PC-9 (cell line): Measurements from ENCODE around the gene GMIP. TPM values are rescaled to one million over a fixed set of nuclear protein-coding genes. Genes with fewer than 3 reads are reported as not detected.
A peak's percentile ranks its signal among the peaks of the same experiment; 100 is the strongest.
"Not testable (repeated sequence)": the region's sequence is repeated elsewhere in the genome, so short reads cannot be mapped to it uniquely, and the experiment has no call there.

ENCODE experiments used
- BruUV-seq: library from RNA; stranded (reverse); fragments of 400-500 nt; replicated peaks from 2 replicates; lab custom pipeline; 2021; lab: Mats Ljungman, UMichigan
- CTCF ChIA-PET: fragments of 300-600 bp; sonication (Branson Sonifier 250); formaldehyde crosslinking; loops from one replicate; lab custom pipeline; 2022; ENCODE audit warnings: antibody characterized with exemption; lab: Charles Lee
- POLR2A ChIA-PET: fragments of 300-600 bp; sonication (Branson Sonifier 250); formaldehyde crosslinking; loops from one replicate; lab custom pipeline; 2022; ENCODE audit warnings: antibody characterized with exemption; ENCODE audit not compliant: unreplicated experiment; lab: Charles Lee
- DNase-seq, 2 experiments: peaks; one replicate each; pipeline versions ENCODE4 v3.0.0 to v3.0.0-alpha.2; 2015 to 2022; ENCODE audit warnings: mixed read lengths in 1 of 2
- H2AFZ ChIP-seq: fragments of 200-600 bp; sonication (generic); 2 replicates; pipeline ENCODE4 v1.8.1; 2017; ENCODE audit warnings: antibody characterized with exemption
- H3F3A ChIP-seq: fragments of 200-600 bp; sonication (generic); 2 replicates; pipeline ENCODE4 v1.8.1; 2017; ENCODE audit warnings: antibody characterized with exemption, mild to moderate bottlenecking, low read depth; ENCODE audit not compliant: insufficient read depth
- H3K27ac ChIP-seq: fragments of 200-600 bp; sonication (generic); 2 replicates; pipeline ENCODE4 v1.6.1; 2016; ENCODE audit warnings: mixed run types
- H3K27me3 ChIP-seq: fragments of 200-600 bp; sonication (generic); 2 replicates; pipeline ENCODE4 v1.6.1; 2016; ENCODE audit warnings: low read depth, mixed run types; ENCODE audit not compliant: insufficient read depth
- H3K36me3 ChIP-seq: fragments of 200-600 bp; sonication (generic); 2 replicates; pipeline ENCODE4 v1.6.1; 2016; ENCODE audit warnings: low read depth, mixed run types
- H3K4me1 ChIP-seq: fragments of 200-600 bp; sonication (generic); replicated peaks from 2 replicates; pipeline ENCODE4 v1.6.1; 2016; ENCODE audit warnings: mixed run types; ENCODE audit not compliant: insufficient read depth
- H3K4me2 ChIP-seq: fragments of 200-600 bp; sonication (generic); 2 replicates; pipeline ENCODE4 v1.6.1; 2017; ENCODE audit warnings: mixed run types
- H3K4me3 ChIP-seq: fragments of 200-600 bp; sonication (generic); 2 replicates; pipeline ENCODE4 v1.6.1; 2016; ENCODE audit warnings: mixed run types
- H3K79me2 ChIP-seq: fragments of 200-600 bp; sonication (generic); 2 replicates; pipeline ENCODE4 v1.6.1; 2017; ENCODE audit warnings: low read depth, mixed run types
- H3K9me2 ChIP-seq: fragments of 200-600 bp; sonication (generic); 2 replicates; pipeline ENCODE4 v1.8.1; 2017; ENCODE audit warnings: mild to moderate bottlenecking; ENCODE audit not compliant: insufficient read depth
- H3K9me3 ChIP-seq: fragments of 200-600 bp; sonication (generic); 2 replicates; pipeline ENCODE4 v1.8.1; 2016; ENCODE audit warnings: low read depth; ENCODE audit not compliant: insufficient read depth
- H4K20me1 ChIP-seq: fragments of 200-600 bp; sonication (generic); 2 replicates; pipeline ENCODE4 v1.8.1; 2017; ENCODE audit not compliant: insufficient read depth
- EZH2 ChIP-seq: fragments of 200-600 bp; sonication (generic); IDR thresholded peaks from 2 replicates; pipeline ENCODE4 v1.8.0; 2017; ENCODE audit warnings: antibody characterized with exemption, low read depth
- intact Hi-C: fragments of 100-400 bp; cut with micrococcal nuclease; formaldehyde crosslinking; loops from one replicate; pipeline ENCODE4 v1.10.0; 2022; ENCODE audit not compliant: unreplicated experiment
- total RNA-seq: library from RNA; stranded (reverse); gene quantifications from 2 replicates; pipeline ENCODE4 v1.2.3, GENCODE V29; 2021
- TF ChIP-seq, protein P1 (sequence below): fragments of 200-600 bp; sonication (generic); conservative IDR thresholded peaks from 2 replicates; pipeline ENCODE4 v1.6.1; 2017; ENCODE audit warnings: mixed run types, antibody characterized with exemption, mild to moderate bottlenecking, moderate library complexity

Gene GMIP
- total RNA-seq, 1 experiment from 2014 or later, result 15.4 TPM

DNA sequence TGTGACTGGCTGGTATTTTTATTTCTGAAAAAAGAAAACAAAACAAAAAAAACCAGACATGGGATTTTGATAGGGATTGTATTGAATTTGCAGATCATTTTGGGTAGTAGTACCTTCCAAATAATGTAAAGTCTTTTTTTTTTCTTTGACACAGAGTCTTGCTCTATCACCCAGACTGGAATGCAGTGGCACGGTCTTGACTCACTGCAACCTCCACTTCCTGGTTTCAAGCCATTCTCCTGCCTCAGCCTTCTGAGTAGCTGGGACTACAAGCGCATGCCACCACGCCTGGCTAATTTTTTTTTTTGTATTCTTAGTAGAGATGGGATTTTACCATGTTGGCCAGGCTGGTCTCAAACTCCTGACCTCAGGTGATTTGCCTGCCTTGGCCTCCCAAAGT, 29.4 kb upstream of the GMIP start:
- Histone ChIP-seq H3K4me2 (no peak overlapping the region), H3K36me3 (peaks cover 26% of the 10 kb centered on the region), H3K27me3 (no peaks in the 10 kb centered on the region), H2AFZ (no peak overlapping the region), H3K79me2 (peaks cover 20% of the 10 kb centered on the region), H3K4me1 (peaks cover 12% of the 10 kb centered on the region; the same call in 1 of the 2 replicates), H3K27ac (no peak overlapping the region), H3K4me3 (no peak overlapping the region), H3K9me2 (no peaks in the 10 kb centered on the region), H3K9me3 (peaks cover 26% of the 10 kb centered on the region), H3F3A (peaks cover 5% of the 10 kb centered on the region; the same call in 1 of the 2 replicates), H4K20me1 (no peaks in the 10 kb centered on the region)
- BruUV-seq, result no TSS peak
- ChIA-PET POLR2A (interaction anchor here (0.9 kb wide), 1 partner anchor 379 kb away, joined by 7 read pairs; no protein-coding TSS in a partner anchor), CTCF (no interaction called here)
- DNase-seq, result no peak
- TF ChIP-seq EZH2, result no peak
- TF ChIP-seq, protein P1, sequence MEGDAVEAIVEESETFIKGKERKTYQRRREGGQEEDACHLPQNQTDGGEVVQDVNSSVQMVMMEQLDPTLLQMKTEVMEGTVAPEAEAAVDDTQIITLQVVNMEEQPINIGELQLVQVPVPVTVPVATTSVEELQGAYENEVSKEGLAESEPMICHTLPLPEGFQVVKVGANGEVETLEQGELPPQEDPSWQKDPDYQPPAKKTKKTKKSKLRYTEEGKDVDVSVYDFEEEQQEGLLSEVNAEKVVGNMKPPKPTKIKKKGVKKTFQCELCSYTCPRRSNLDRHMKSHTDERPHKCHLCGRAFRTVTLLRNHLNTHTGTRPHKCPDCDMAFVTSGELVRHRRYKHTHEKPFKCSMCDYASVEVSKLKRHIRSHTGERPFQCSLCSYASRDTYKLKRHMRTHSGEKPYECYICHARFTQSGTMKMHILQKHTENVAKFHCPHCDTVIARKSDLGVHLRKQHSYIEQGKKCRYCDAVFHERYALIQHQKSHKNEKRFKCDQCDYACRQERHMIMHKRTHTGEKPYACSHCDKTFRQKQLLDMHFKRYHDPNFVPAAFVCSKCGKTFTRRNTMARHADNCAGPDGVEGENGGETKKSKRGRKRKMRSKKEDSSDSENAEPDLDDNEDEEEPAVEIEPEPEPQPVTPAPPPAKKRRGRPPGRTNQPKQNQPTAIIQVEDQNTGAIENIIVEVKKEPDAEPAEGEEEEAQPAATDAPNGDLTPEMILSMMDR, result no peak
- intact Hi-C loops, result no loop called here

DNA sequence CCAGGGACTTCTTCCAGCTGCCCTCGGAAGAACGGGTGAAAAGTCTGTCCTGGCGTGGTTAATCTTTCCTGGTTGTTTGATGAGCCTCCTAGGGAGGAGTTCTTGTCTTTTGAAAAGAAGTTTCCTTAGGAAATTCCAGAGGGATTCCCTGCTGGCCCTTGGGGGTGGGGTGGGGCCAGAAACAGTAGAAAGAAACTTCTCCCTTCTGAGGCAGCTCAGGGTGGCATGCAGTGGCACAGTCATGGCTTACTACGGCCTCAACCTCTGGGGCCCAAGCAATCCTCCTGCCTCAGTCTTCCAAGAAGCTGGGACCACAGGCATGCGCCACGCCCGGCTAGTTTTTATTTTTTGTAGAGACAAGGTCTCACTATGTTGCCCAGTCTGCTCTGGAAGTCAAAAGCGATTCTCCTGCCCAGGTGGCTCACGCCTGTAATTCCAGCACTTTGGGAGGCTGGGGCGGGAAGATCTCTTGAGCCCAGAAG, 26.7 kb upstream of the GMIP start:
- no peak overlapping the region for H2AFZ ChIP-seq
- H3K4me1 ChIP-seq, result peaks cover 12% of the 10 kb centered on the region; the same call in 1 of the 2 replicates
- peak overlapping the region; percentile 76 for H3K4me2 ChIP-seq
- peaks cover 14% of the 10 kb centered on the region for H3K9me3 ChIP-seq
- intact Hi-C loops, result no loop called here
- POLR2A ChIA-PET, result no interaction called here
- H3K4me3 ChIP-seq, result peak overlapping the region; percentile 78; the same call in 1 of the 2 replicates
- no peak for DNase-seq
- no peak for TF ChIP-seq EZH2
- TF ChIP-seq, protein P1, result no peak
- peaks cover 5% of the 10 kb centered on the region; the same call in 1 of the 2 replicates for H3F3A ChIP-seq
- no peaks in the 10 kb centered on the region for H3K27me3 ChIP-seq
- no peak overlapping the region for H3K27ac ChIP-seq
- TSS peak; percentile 39 for BruUV-seq
- H4K20me1 ChIP-seq, result no peaks in the 10 kb centered on the region
- peaks cover 5% of the 10 kb centered on the region for H3K36me3 ChIP-seq
- H3K79me2 ChIP-seq, result peaks cover 20% of the 10 kb centered on the region
- CTCF ChIA-PET, result no interaction called here
- no peaks in the 10 kb centered on the region for H3K9me2 ChIP-seq

DNA sequence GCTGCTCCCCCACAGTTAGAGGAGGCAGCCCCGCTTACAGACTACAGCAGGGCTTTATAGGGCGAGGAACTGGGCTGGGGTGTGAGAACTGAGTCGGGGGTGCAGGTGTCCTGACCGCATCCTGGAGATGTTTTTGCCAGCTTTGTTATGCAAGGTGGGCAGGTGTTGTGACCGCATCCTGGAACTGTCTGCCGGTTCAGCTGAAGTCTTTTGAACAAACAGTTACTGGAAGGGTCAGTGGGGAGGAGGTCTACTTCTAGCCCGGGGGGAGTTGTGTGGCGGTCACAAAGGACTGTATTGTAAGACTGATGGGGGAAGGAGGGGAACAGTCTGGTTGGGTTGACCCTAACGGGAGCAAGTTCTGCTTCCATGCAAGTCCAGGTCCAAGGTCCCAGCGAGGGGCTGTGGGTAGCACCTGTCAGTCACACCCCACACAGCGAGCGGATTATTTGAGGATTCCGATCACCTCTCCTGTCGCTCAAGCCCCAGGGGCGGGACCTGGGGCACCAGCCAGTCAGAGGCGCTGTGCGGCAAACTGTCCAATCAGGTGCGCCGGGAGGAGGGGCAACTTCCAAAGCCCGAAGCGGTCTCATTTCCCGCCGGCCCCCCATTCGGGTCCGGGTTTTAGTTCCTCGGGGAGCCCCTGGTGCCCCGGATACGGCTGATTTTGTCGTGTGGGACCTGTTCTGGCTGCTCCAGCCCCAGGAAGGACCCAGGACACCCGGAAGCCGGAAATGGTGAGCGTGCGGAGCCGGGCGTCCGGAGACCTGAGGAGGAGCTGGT, 25.0 kb upstream of the GMIP start, which contains the start of gene ZNF101:
TSS of gene ZNF101 (plus strand) at position 610 of the 783 bp plus-strand sequence. CDS start at position 735, 125 bp downstream.
- TF ChIP-seq, protein P1, result no peak
- TF ChIP-seq EZH2, result no peak

DNA sequence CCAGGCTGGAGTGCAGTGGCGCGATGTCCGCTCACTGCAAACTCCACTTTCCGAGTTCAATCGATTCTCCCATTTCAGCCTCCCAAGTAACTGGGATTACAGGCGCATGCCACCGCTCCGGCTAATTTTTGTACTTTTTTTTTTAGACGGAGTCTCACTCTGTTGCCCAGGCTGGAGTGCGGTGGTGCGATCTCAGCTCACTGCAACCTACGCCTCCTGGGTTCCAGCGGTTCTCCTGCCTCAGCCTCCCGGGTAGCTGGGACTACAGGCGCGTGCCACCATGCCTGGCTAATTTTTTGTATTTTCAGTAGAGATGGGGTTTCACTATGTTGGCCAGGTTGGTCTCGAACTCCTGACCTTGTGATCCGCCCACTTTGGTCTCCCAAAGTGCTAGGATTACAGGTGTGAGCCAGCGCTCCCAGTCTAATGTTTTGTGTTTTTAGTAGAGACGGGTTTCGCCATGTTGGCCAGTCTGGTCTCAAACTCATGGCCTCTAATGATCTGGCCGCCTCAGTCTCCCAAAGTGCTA, 22.0 kb upstream of the GMIP start:
- intact Hi-C loops, result loop anchor here (5.0 kb wide), 1 partner anchor 157 kb away; the partner anchor contains the start of gene ZNF506
- CTCF ChIA-PET, result not testable (repeated sequence)

More for the DNA sequence above, 25.0 kb upstream of the GMIP start, which contains the start of gene ZNF101:
- peak within 1 kb of the TSS; percentile 76 for H3K4me2 ChIP-seq
- ChIA-PET POLR2A (interaction anchor here (0.6 to 0.7 kb wide), 5 partner anchors 95 to 1138 kb away, joined by 3 to 7 read pairs (median 7); no protein-coding TSS in a partner anchor), CTCF (no interaction called here)
- H3K27me3 ChIP-seq, result no peaks in the 10 kb centered on the region
- peaks cover 5% of the 10 kb centered on the region; the same call in 1 of the 2 replicates for H3F3A ChIP-seq
- peak within 1 kb of the TSS; percentile 97 for H2AFZ ChIP-seq
- intact Hi-C loops, result loop anchor here (1.0 to 5.0 kb wide), 2 partner anchors 108 to 154 kb away; partner anchors contain the start of gene ZNF506
- peaks cover 6% of the 10 kb centered on the region; the same call in 1 of the 2 replicates for H3K9me3 ChIP-seq
- H3K4me1 ChIP-seq, result peaks cover 12% of the 10 kb centered on the region; the same call in 1 of the 2 replicates
- H3K36me3 ChIP-seq, result no peaks in the 10 kb centered on the region
- peak; percentile 86 to 88 for DNase-seq
- H3K79me2 ChIP-seq, result peaks cover 20% of the 10 kb centered on the region
- H4K20me1 ChIP-seq, result no peaks in the 10 kb centered on the region
- H3K9me2 ChIP-seq, result no peaks in the 10 kb centered on the region
- H3K27ac ChIP-seq, result peak within 1 kb of the TSS; percentile 29; the same call in 1 of the 2 replicates
- H3K4me3 ChIP-seq, result peak within 1 kb of the TSS; percentile 78
- no TSS peak for BruUV-seq

More for the DNA sequence above, 22.0 kb upstream of the GMIP start:
- H3K27ac ChIP-seq, H3K9me3 ChIP-seq, H3K27me3 ChIP-seq, BruUV-seq, H3K4me2 ChIP-seq, DNase-seq, POLR2A ChIA-PET, H3K9me2 ChIP-seq, H3K36me3 ChIP-seq, H2AFZ ChIP-seq, H3K4me3 ChIP-seq: not testable (repeated sequence)
- Histone ChIP-seq H3K79me2 (peaks cover 40% of the 10 kb centered on the region), H3F3A (peaks cover 21% of the 10 kb centered on the region; the same call in 1 of the 2 replicates), H3K4me1 (peaks cover 28% of the 10 kb centered on the region), H4K20me1 (peaks cover 20% of the 10 kb centered on the region)
